ENCODE measurements around the gene FOXO4. TPM values are rescaled to one million over a fixed set of nuclear protein-coding genes. Genes with fewer than 3 reads are reported as not detected.

The FOXO4 gene
- total RNA-seq, 2 experiments from 2014 or later = 3.8 to 12.1 TPM

DNA sequence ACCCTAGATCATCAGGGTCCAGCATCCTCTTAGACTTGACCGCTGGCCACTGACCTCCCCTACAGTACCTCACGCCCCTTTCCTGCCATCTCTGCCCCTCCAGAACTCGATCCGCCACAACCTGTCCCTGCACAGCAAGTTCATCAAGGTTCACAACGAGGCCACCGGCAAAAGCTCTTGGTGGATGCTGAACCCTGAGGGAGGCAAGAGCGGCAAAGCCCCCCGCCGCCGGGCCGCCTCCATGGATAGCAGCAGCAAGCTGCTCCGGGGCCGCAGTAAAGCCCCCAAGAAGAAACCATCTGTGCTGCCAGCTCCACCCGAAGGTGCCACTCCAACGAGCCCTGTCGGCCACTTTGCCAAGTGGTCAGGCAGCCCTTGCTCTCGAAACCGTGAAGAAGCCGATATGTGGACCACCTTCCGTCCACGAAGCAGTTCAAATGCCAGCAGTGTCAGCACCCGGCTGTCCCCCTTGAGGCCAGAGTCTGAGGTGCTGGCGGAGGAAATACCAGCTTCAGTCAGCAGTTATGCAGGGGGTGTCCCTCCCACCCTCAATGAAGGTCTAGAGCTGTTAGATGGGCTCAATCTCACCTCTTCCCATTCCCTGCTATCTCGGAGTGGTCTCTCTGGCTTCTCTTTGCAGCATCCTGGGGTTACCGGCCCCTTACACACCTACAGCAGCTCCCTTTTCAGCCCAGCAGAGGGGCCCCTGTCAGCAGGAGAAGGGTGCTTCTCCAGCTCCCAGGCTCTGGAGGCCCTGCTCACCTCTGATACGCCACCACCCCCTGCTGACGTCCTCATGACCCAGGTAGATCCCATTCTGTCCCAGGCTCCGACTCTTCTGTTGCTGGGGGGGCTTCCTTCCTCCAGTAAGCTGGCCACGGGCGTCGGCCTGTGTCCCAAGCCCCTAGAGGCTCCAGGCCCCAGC is 5.2 kb downstream of the FOXO4 start:
- intact Hi-C loops (cut with micrococcal nuclease; ENCODE audit: unreplicated experiment) = no loop called here
- ChIA-PET POLR2A (interaction anchor here (3.6 kb wide), 1 partner anchor 11 kb away, joined by 17 read pairs; the partner anchor contains the start of gene IL2RG), CTCF (ENCODE audit: unreplicated experiment) (interaction anchor here (0.9 kb wide), 1 partner anchor 29 kb away, joined by 3 read pairs; no protein-coding TSS in a partner anchor)
- no TSS peak for BruUV-seq (replicated peaks)
- no peak overlapping the region for H3K4me3 ChIP-seq (ENCODE audit: low read depth, low read length, poor library complexity, severe bottlenecking)
- no peak for DNase-seq (ENCODE audit: low spot score)
- no peaks in the 10 kb centered on the region for H3K79me2 ChIP-seq (ENCODE audit: insufficient read depth, low read depth, low read length)
- H4K20me1 ChIP-seq (ENCODE audit: insufficient read depth, low read length) = no peaks in the 10 kb centered on the region
- no peak overlapping the region for H3K4me2 ChIP-seq (ENCODE audit: low read length)
- H3K36me3 ChIP-seq (ENCODE audit: insufficient read depth, low read length) = no peaks in the 10 kb centered on the region
- no peaks in the 10 kb centered on the region for H3K9me3 ChIP-seq (ENCODE audit: low read length)
- H3K27ac ChIP-seq (ENCODE audit: low read depth, low read length, poor library complexity, severe bottlenecking) = no peak overlapping the region
- TF ChIP-seq, protein P1, sequence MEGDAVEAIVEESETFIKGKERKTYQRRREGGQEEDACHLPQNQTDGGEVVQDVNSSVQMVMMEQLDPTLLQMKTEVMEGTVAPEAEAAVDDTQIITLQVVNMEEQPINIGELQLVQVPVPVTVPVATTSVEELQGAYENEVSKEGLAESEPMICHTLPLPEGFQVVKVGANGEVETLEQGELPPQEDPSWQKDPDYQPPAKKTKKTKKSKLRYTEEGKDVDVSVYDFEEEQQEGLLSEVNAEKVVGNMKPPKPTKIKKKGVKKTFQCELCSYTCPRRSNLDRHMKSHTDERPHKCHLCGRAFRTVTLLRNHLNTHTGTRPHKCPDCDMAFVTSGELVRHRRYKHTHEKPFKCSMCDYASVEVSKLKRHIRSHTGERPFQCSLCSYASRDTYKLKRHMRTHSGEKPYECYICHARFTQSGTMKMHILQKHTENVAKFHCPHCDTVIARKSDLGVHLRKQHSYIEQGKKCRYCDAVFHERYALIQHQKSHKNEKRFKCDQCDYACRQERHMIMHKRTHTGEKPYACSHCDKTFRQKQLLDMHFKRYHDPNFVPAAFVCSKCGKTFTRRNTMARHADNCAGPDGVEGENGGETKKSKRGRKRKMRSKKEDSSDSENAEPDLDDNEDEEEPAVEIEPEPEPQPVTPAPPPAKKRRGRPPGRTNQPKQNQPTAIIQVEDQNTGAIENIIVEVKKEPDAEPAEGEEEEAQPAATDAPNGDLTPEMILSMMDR (conservative IDR thresholded peaks at IDR 0.05; ENCODE audit: low read length) = 0 out of 2 replicates have a peak, but pooled peaks have one; percentile 28
- no peak for TF ChIP-seq EZH2phosphoT487 (IDR thresholded peaks at IDR 0.05; ENCODE audit: borderline replicate concordance, low read depth, low read length)
- no peak overlapping the region for H2AFZ ChIP-seq (ENCODE audit: low read length)
- peaks cover 37% of the 10 kb centered on the region for H3K4me1 ChIP-seq (ENCODE audit: insufficient read depth, low read length, poor library complexity, severe bottlenecking)
- H3K9me2 ChIP-seq (ENCODE audit: insufficient read depth, low read length) = no peaks in the 10 kb centered on the region

DNA sequence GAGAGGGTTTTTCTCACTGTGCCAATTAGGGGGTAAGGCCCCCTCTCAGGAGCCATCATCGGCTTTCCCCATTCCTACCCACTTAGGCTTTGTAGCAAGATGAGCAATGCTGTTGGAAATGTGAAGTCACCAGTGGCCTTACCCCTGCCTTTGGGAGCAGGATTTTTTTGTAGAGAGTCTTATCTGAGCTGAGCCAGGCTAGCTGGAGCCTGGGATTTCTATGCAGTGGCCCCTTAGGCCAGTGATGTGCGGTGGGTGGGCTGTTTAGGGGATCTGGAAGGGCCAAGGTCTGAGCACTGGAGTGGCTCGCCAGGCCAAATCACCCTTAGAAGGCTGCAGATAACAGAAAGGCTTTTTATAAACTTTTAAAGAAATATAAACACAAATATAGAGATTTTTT is 6.6 kb downstream of the FOXO4 start:
- Histone ChIP-seq H4K20me1 (ENCODE audit: insufficient read depth, low read length) (no peaks in the 10 kb centered on the region), H3K27ac (ENCODE audit: low read depth, low read length, poor library complexity, severe bottlenecking) (peak overlapping the region; percentile 61), H3K36me3 (ENCODE audit: insufficient read depth, low read length) (0 out of 2 replicates have a peak, but pooled peaks cover 6% of the 10 kb centered on the region), H2AFZ (ENCODE audit: low read length) (no peak overlapping the region), H3K4me2 (ENCODE audit: low read length) (no peak overlapping the region), H3K4me1 (ENCODE audit: insufficient read depth, low read length, poor library complexity, severe bottlenecking) (peaks cover 29% of the 10 kb centered on the region), H3K79me2 (ENCODE audit: insufficient read depth, low read depth, low read length) (no peaks in the 10 kb centered on the region), H3K9me3 (ENCODE audit: low read length) (no peaks in the 10 kb centered on the region), H3K4me3 (ENCODE audit: low read depth, low read length, poor library complexity, severe bottlenecking) (no peak overlapping the region), H3K9me2 (ENCODE audit: insufficient read depth, low read length) (no peaks in the 10 kb centered on the region)
- ChIA-PET CTCF (ENCODE audit: unreplicated experiment) (interaction anchor here (0.5 kb wide), 1 partner anchor 16 kb away, joined by 3 read pairs; the partner anchor contains the start of gene MED12), POLR2A (interaction anchor here (1.5 to 3.6 kb wide), 3 partner anchors 10 to 263 kb away, joined by 4 to 17 read pairs (median 10); partner anchors contain the start of genes IL2RG, MED12 and TAF1)
- BruUV-seq (replicated peaks) = no TSS peak
- DNase-seq (ENCODE audit: low spot score) = no peak
- TF ChIP-seq, protein P1 (conservative IDR thresholded peaks at IDR 0.05; ENCODE audit: low read length) = no peak
- no peak for TF ChIP-seq EZH2phosphoT487 (IDR thresholded peaks at IDR 0.05; ENCODE audit: borderline replicate concordance, low read depth, low read length)
- intact Hi-C loops (cut with micrococcal nuclease; ENCODE audit: unreplicated experiment) = no loop called here
